Measurements from ENCODE around the gene MOSPD2.

DNA sequence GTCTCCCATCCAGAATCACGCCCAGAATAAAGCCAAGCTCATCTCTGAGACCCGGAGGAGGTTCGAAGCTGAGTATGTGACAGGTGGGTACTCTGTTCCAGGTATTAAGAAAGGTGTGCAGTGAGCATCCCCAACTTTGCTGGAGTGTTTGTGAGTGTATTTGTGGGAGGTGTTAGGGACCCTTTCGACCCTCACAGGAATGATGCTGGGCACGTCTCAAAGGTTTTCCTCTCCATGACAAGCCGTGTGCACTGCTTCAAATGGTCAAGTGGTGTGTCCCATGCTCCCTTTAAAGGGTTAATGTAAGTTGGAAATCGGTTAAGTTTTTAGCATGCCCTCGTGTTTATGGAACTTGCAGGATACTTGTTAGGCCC lies 442 bp downstream of the MOSPD2 start:
- TF ChIP-seq POLR2A (IDR thresholded peaks at IDR 0.05) (no peak), POLR2AphosphoS5 (IDR thresholded peaks at IDR 0.05) (no peak), EP300 (IDR thresholded peaks at IDR 0.05) (no peak)
- TF ChIP-seq, protein P1, sequence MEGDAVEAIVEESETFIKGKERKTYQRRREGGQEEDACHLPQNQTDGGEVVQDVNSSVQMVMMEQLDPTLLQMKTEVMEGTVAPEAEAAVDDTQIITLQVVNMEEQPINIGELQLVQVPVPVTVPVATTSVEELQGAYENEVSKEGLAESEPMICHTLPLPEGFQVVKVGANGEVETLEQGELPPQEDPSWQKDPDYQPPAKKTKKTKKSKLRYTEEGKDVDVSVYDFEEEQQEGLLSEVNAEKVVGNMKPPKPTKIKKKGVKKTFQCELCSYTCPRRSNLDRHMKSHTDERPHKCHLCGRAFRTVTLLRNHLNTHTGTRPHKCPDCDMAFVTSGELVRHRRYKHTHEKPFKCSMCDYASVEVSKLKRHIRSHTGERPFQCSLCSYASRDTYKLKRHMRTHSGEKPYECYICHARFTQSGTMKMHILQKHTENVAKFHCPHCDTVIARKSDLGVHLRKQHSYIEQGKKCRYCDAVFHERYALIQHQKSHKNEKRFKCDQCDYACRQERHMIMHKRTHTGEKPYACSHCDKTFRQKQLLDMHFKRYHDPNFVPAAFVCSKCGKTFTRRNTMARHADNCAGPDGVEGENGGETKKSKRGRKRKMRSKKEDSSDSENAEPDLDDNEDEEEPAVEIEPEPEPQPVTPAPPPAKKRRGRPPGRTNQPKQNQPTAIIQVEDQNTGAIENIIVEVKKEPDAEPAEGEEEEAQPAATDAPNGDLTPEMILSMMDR (IDR thresholded peaks at IDR 0.05), result no peak

Data from stomach (tissue), 4 donors.